Neural cell (in vitro differentiated cells): Measurements from ENCODE around the gene PRSS53. TPM values are rescaled to one million over a fixed set of nuclear protein-coding genes. Genes with fewer than 3 reads are reported as not detected.

Experiments
- H2AFZ ChIP-seq: fragments of 200-600, 300-800 bp; sonication (generic), shearing (Covaris generic); 2 replicates; pipeline ENCODE4 v1.6.0; 2014; ENCODE audit warnings: low read depth, mild to moderate bottlenecking, antibody characterized with exemption, low read length, moderate library complexity
- H3F3A ChIP-seq: fragments of 200-600 bp; shearing (Covaris generic); 2 replicates; pipeline ENCODE4 v1.6.1; 2016; ENCODE audit warnings: mild to moderate bottlenecking, moderate library complexity, mixed read lengths, antibody characterized with exemption, low read length; ENCODE audit not compliant: insufficient read depth, poor library complexity, severe bottlenecking
- H3K27ac ChIP-seq: fragments of 200-600, 300-800 bp; sonication (generic), shearing (Covaris generic); 2 replicates; pipeline ENCODE4 v1.5.1; 2014; ENCODE audit warnings: mild to moderate bottlenecking, low read length, moderate library complexity
- H3K27me3 ChIP-seq: fragments of 300-800, 200-600 bp; sonication (generic), shearing (Covaris generic); 2 replicates; pipeline ENCODE4 v1.6.0; 2014; ENCODE audit warnings: mild to moderate bottlenecking, low read depth, low read length, moderate library complexity; ENCODE audit not compliant: insufficient read depth
- H3K36me3 ChIP-seq: fragments of 300-800, 200-600 bp; sonication (generic), shearing (Covaris generic); 2 replicates; pipeline ENCODE4 v1.5.1; 2014; ENCODE audit warnings: mild to moderate bottlenecking, antibody characterized with exemption, low read length, moderate library complexity; ENCODE audit not compliant: insufficient read depth
- H3K4me2 ChIP-seq: fragments of 300-800, 200-600 bp; sonication (generic), shearing (Covaris generic); 2 replicates; pipeline ENCODE4 v1.6.0; 2014; ENCODE audit warnings: mild to moderate bottlenecking, low read length
- H3K4me3 ChIP-seq: fragments of 300-800, 200-600 bp; sonication (generic), shearing (Covaris generic); 2 replicates; pipeline ENCODE4 v1.5.1; 2014; ENCODE audit warnings: mild to moderate bottlenecking, low read length, moderate library complexity
- H3K79me2 ChIP-seq: fragments of 200-600 bp; shearing (Covaris generic); replicated peaks from 2 replicates; pipeline ENCODE4 v1.6.0; 2014; ENCODE audit warnings: mild to moderate bottlenecking, low read length, moderate library complexity; ENCODE audit not compliant: insufficient read depth
- H3K9ac ChIP-seq: fragments of 300-800, 200-600 bp; sonication (generic), shearing (Covaris generic); 2 replicates; pipeline ENCODE4 v1.6.1; 2016; ENCODE audit warnings: mild to moderate bottlenecking, low read length, mixed read lengths
- H3K9me2 ChIP-seq: fragments of 200-600 bp; shearing (Covaris generic); 2 replicates; pipeline ENCODE4 v1.6.1; 2016; ENCODE audit warnings: mild to moderate bottlenecking, low read length, mixed read lengths; ENCODE audit not compliant: insufficient read depth
- H3K9me3 ChIP-seq: fragments of 200-600, 300-800 bp; sonication (generic), shearing (Covaris generic); 2 replicates; pipeline ENCODE4 v1.6.1; 2016; ENCODE audit warnings: mild to moderate bottlenecking, mixed run types, low read length, moderate library complexity, mixed read lengths
- H4K20me1 ChIP-seq: fragments of 200-600 bp; shearing (Covaris generic); 2 replicates; pipeline ENCODE4 v1.6.1; 2016; ENCODE audit warnings: mild to moderate bottlenecking, mixed run types; ENCODE audit not compliant: insufficient read depth
- EP300 ChIP-seq: fragments of 450-650 bp; conservative IDR thresholded peaks from 2 replicates; pipeline ENCODE4 v1.6.1; 2014; ENCODE audit warnings: antibody characterized with exemption, mild to moderate bottlenecking, moderate library complexity; ENCODE audit not compliant: poor library complexity, severe bottlenecking
- EZH2 ChIP-seq: fragments of 200-600, 300-800 bp; shearing (Covaris generic), sonication (generic); IDR thresholded peaks from 2 replicates; pipeline ENCODE4 v1.6.1; 2014; ENCODE audit warnings: antibody characterized with exemption, low read length, borderline replicate concordance, mild to moderate bottlenecking; ENCODE audit not compliant: insufficient read depth, poor library complexity, severe bottlenecking
- MXI1 ChIP-seq: fragments of 450-650 bp; conservative IDR thresholded peaks from 2 replicates; pipeline ENCODE4 v1.6.1; 2014; ENCODE audit warnings: antibody characterized with exemption, mild to moderate bottlenecking; ENCODE audit not compliant: poor library complexity, severe bottlenecking
- POLR2AphosphoS5 ChIP-seq: IDR thresholded peaks from 2 replicates; pipeline ENCODE4 v1.6.1; 2012
- RAD21 ChIP-seq: fragments of 450-650 bp; conservative IDR thresholded peaks from 2 replicates; pipeline ENCODE4 v1.6.1; 2014; ENCODE audit warnings: antibody characterized with exemption, mild to moderate bottlenecking, moderate library complexity
- SMC3 ChIP-seq: fragments of 450-650 bp; conservative IDR thresholded peaks from 2 replicates; pipeline ENCODE4 v1.6.1; 2014; ENCODE audit warnings: antibody characterized with exemption, mild to moderate bottlenecking, moderate library complexity; ENCODE audit not compliant: poor library complexity
- TAF1 ChIP-seq: IDR thresholded peaks from 2 replicates; pipeline ENCODE4 v1.6.1; 2012; ENCODE audit warnings: low read depth
- polyA plus RNA-seq: library from polyadenylated mRNA; depleted of rRNA; stranded (reverse); fragments of >200 nt; gene quantifications from 2 replicates; pipeline ENCODE4 v1.2.3, GENCODE V29; 2014
- TF ChIP-seq, protein P1 (sequence below): IDR thresholded peaks from 2 replicates; pipeline ENCODE4 v1.6.1; 2012; ENCODE audit warnings: borderline replicate concordance
- TF ChIP-seq, protein P2 (sequence below): fragments of 450-650 bp; IDR thresholded peaks from 2 replicates; pipeline ENCODE4 v1.5.1; 2014; ENCODE audit warnings: antibody characterized with exemption, mild to moderate bottlenecking, moderate library complexity; ENCODE audit not compliant: poor library complexity, severe bottlenecking

Gene PRSS53
- polyA plus RNA-seq, 1 donor from 2014 or later: 9.3 TPM

DNA sequence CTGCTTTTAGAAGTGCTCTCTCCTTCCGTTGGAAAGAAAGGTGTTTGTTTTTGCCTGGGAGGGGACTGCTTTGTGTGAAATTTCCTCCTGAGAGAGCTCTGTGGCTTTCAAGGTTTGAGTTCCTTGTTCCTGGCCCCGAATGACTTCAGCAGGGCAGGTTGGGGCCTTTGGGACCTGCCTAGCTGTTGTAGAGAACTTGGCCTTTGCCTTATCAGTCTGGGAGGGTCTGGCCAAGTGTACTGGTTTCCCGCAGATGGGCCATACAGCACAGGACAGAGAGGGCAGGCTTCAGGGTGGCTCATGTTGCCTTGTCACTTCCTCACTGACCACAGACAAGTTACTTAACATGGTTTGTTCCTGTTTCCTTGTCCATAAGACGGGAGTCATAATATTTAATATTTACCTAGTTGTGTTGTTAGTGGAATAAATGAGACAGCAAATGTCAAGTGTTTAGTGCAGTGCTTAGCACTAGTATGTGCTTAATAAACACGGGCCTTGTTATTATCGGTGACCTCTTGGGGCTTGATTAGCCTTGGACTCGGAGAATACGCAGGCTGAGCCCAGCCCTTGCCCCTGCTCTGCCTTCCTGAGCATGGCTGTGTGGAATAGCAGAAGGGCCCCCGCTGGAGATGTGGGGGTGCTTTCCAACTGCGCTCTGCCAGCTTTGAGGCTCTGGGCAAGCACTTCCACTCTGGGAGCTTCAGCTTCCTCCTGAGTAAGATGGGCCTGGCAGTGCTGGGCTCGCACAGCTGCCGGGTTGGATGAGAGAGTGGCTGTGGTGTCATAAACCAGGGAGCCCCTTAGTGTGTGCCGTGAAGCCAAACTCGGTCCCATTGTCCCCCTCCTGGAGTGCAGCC lies 40.2 kb upstream of the PRSS53 start:
- Histone ChIP-seq H3K79me2 (no peaks in the 10 kb centered on the region), H3K4me3 (no peak overlapping the region), H3K27ac (no peak overlapping the region), H3K27me3 (no peaks in the 10 kb centered on the region), H4K20me1 (no peaks in the 10 kb centered on the region), H3K4me2 (no peak overlapping the region), H3K36me3 (no peaks in the 10 kb centered on the region), H3F3A (no peaks in the 10 kb centered on the region), H2AFZ (no peak overlapping the region), H3K9ac (no peak overlapping the region), H3K9me2 (no peaks in the 10 kb centered on the region), H3K9me3 (no peaks in the 10 kb centered on the region)
- TF ChIP-seq TAF1 (no peak), POLR2AphosphoS5 (no peak), MXI1 (no peak), EP300 (no peak), RAD21 (no peak), SMC3 (no peak)
- TF ChIP-seq, protein P1, sequence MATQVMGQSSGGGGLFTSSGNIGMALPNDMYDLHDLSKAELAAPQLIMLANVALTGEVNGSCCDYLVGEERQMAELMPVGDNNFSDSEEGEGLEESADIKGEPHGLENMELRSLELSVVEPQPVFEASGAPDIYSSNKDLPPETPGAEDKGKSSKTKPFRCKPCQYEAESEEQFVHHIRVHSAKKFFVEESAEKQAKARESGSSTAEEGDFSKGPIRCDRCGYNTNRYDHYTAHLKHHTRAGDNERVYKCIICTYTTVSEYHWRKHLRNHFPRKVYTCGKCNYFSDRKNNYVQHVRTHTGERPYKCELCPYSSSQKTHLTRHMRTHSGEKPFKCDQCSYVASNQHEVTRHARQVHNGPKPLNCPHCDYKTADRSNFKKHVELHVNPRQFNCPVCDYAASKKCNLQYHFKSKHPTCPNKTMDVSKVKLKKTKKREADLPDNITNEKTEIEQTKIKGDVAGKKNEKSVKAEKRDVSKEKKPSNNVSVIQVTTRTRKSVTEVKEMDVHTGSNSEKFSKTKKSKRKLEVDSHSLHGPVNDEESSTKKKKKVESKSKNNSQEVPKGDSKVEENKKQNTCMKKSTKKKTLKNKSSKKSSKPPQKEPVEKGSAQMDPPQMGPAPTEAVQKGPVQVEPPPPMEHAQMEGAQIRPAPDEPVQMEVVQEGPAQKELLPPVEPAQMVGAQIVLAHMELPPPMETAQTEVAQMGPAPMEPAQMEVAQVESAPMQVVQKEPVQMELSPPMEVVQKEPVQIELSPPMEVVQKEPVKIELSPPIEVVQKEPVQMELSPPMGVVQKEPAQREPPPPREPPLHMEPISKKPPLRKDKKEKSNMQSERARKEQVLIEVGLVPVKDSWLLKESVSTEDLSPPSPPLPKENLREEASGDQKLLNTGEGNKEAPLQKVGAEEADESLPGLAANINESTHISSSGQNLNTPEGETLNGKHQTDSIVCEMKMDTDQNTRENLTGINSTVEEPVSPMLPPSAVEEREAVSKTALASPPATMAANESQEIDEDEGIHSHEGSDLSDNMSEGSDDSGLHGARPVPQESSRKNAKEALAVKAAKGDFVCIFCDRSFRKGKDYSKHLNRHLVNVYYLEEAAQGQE: no peak

DNA sequence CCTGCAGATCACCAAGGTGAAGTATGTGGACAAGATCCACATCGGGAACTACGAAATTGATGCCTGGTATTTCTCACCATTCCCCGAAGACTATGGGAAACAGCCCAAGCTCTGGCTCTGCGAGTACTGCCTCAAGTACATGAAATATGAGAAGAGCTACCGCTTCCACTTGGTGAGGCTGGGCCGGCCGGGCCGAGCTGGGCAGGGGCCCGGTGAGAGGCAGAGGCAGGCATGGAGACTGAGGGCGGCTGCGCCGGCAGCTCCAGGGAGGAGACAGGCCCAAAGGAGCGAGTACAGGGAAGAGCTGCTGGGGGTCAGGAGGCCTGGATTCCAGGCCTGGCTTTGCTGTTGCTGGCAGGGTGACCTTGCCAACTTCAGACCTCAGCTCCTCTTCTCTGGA lies 38.4 kb upstream of the PRSS53 start:
- no peaks in the 10 kb centered on the region for H3F3A ChIP-seq
- H3K9me2 ChIP-seq: no peaks in the 10 kb centered on the region
- H3K9me3 ChIP-seq: no peaks in the 10 kb centered on the region
- H3K27ac ChIP-seq: no peak overlapping the region
- H2AFZ ChIP-seq: no peak overlapping the region
- no peaks in the 10 kb centered on the region for H4K20me1 ChIP-seq
- TF ChIP-seq, protein P2, sequence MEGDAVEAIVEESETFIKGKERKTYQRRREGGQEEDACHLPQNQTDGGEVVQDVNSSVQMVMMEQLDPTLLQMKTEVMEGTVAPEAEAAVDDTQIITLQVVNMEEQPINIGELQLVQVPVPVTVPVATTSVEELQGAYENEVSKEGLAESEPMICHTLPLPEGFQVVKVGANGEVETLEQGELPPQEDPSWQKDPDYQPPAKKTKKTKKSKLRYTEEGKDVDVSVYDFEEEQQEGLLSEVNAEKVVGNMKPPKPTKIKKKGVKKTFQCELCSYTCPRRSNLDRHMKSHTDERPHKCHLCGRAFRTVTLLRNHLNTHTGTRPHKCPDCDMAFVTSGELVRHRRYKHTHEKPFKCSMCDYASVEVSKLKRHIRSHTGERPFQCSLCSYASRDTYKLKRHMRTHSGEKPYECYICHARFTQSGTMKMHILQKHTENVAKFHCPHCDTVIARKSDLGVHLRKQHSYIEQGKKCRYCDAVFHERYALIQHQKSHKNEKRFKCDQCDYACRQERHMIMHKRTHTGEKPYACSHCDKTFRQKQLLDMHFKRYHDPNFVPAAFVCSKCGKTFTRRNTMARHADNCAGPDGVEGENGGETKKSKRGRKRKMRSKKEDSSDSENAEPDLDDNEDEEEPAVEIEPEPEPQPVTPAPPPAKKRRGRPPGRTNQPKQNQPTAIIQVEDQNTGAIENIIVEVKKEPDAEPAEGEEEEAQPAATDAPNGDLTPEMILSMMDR: no peak
- TF ChIP-seq EZH2 (no peak), TAF1 (no peak), MXI1 (no peak), POLR2AphosphoS5 (no peak)
- TF ChIP-seq, protein P1: no peak
- no peak overlapping the region for H3K4me3 ChIP-seq
- H3K4me2 ChIP-seq: no peak overlapping the region
- H3K79me2 ChIP-seq: no peaks in the 10 kb centered on the region
- H3K9ac ChIP-seq: no peak overlapping the region
- H3K27me3 ChIP-seq: no peaks in the 10 kb centered on the region
- H3K36me3 ChIP-seq: no peaks in the 10 kb centered on the region
